ENCODE data around the gene ASB2. TPM values are rescaled to one million over a fixed set of nuclear protein-coding genes. Genes with fewer than 3 reads are reported as not detected.

The ASB2 gene
- total and polyA plus RNA-seq, 4 donors: 9.1 to 57.0 (median 39.1) TPM

DNA sequence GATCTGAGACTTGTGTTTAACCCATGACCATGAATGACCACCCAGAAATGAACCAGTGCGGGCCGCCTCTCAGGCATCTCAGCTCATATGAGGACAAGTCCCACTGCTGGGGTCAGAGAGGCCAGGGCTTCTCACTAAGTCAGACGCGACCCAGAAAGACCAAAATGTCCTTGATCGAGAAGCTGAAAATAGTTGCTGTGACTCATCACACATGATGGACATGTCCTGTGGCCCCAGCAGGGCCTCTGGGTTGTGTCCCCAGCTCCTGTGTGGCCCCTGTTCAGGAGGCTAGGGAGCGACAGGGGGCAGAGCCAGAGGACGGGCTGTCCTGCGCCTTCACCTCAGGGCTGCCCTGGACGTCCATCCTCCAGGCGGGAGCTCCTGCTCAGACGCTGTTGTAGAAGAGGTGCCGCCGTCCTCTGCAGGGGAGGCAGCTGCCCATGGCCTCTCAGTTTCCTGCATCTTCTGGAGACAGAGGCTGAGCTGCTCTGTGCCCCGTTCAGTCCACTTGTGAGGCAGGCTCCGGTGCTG, 78.2 kb downstream of the ASB2 start:
- Histone ChIP-seq H3K36me3 (ENCODE audit: control insufficient read depth in 1 of 2, insufficient read depth in 2 of 2, low read length in 1 of 2) (no peaks in the 10 kb centered on the region), H3K4me3 (ENCODE audit: low read length in 2 of 2) (no peak overlapping the region), H3K27me3 (ENCODE audit: control insufficient read depth in 1 of 2, insufficient read depth in 2 of 2, low read length in 1 of 2) (no peaks in the 10 kb centered on the region), H3K4me1 (ENCODE audit: control insufficient read depth in 1 of 2, insufficient read depth in 2 of 2, low read length in 2 of 2) (no peaks in the 10 kb centered on the region), H3K9me3 (ENCODE audit: control insufficient read depth, low read length) (no peaks in the 10 kb centered on the region), H3K27ac (ENCODE audit: low read depth in 1 of 2, low read length in 2 of 2) (no peak overlapping the region)
- intact Hi-C loops (cut with DNase I): no loop called here
- 88 to 90% methylated on average over 15 of the region's 15 CpGs for WGBS, 2 donors
- ATAC-seq (ENCODE audit: low FRiP score) (no peak), DNase-seq (no peak)

DNA sequence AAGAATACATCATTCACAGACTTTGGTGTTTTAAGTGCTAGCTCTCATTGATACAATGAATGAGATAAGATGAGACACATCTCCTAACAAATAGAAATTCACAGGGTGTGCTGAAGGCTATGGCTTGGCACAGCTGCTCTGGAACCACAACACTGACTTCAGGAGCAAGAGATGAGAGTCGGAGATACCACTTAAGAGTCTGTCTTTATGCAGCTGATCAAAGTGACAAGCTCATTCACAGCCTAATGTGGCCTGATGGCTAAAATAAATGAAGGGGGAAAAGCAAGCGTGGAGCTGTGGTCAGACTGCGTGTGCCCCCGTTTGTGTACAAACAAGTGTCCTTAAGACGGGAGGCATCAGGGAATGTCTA, 78.9 kb downstream of the ASB2 start:
- no peaks in the 10 kb centered on the region for H3K36me3 ChIP-seq (ENCODE audit: control insufficient read depth in 1 of 2, insufficient read depth in 2 of 2, low read length in 1 of 2)
- no peak overlapping the region for H3K27ac ChIP-seq (ENCODE audit: low read depth in 1 of 2, low read length in 2 of 2)
- ATAC-seq (ENCODE audit: low FRiP score): no peak
- no peak for DNase-seq
- H3K9me3 ChIP-seq (ENCODE audit: control insufficient read depth, low read length): no peaks in the 10 kb centered on the region
- intact Hi-C loops (cut with DNase I): no loop called here
- no peaks in the 10 kb centered on the region for H3K4me1 ChIP-seq (ENCODE audit: control insufficient read depth in 1 of 2, insufficient read depth in 2 of 2, low read length in 2 of 2)
- H3K4me3 ChIP-seq (ENCODE audit: low read length in 2 of 2): no peak overlapping the region
- WGBS, 2 donors: 93% methylated on average over 5 of the region's 5 CpGs
- no peaks in the 10 kb centered on the region for H3K27me3 ChIP-seq (ENCODE audit: control insufficient read depth in 1 of 2, insufficient read depth in 2 of 2, low read length in 1 of 2)

DNA sequence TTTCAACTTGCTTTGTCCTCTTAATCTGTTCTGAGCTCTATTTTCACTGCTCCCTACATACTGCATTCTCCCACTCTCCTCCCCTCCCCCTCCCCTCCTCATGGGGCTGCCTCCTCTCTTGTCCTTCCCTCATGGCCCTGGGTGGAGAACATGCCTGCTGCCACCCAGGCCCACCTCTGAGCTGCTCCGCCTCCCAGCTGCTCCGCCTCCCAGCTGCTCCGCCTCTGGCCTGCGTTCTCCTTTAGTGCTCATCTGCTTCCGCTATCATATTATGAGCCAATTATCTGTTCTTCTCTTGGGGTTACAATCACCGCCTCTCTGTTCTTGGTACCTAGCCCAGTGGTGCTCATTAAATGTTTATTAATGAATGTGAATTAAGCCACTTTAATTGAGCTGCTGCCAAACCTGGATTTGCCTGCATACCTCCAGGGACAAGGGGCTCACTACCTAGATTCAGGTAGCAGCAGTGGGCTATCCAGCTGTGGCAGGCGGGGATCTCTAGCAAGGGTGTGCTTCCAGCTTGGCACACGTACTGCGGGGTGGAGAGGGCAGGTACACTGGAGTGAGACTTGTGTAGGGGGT, 81.3 kb downstream of the ASB2 start:
- H3K9me3 ChIP-seq (ENCODE audit: control insufficient read depth, low read length): no peaks in the 10 kb centered on the region
- no peaks in the 10 kb centered on the region for H3K4me1 ChIP-seq (ENCODE audit: control insufficient read depth in 1 of 2, insufficient read depth in 2 of 2, low read length in 2 of 2)
- H3K36me3 ChIP-seq (ENCODE audit: control insufficient read depth in 1 of 2, insufficient read depth in 2 of 2, low read length in 1 of 2): no peaks in the 10 kb centered on the region
- 92 to 94% methylated on average over 9 of the region's 9 CpGs for WGBS, 2 donors
- intact Hi-C loops (cut with DNase I): no loop called here
- no peak overlapping the region for H3K4me3 ChIP-seq (ENCODE audit: low read length in 2 of 2)
- no peak for DNase-seq
- H3K27me3 ChIP-seq (ENCODE audit: control insufficient read depth in 1 of 2, insufficient read depth in 2 of 2, low read length in 1 of 2): no peaks in the 10 kb centered on the region
- no peak overlapping the region for H3K27ac ChIP-seq (ENCODE audit: low read depth in 1 of 2, low read length in 2 of 2)
- no peak for ATAC-seq (ENCODE audit: low FRiP score)

DNA sequence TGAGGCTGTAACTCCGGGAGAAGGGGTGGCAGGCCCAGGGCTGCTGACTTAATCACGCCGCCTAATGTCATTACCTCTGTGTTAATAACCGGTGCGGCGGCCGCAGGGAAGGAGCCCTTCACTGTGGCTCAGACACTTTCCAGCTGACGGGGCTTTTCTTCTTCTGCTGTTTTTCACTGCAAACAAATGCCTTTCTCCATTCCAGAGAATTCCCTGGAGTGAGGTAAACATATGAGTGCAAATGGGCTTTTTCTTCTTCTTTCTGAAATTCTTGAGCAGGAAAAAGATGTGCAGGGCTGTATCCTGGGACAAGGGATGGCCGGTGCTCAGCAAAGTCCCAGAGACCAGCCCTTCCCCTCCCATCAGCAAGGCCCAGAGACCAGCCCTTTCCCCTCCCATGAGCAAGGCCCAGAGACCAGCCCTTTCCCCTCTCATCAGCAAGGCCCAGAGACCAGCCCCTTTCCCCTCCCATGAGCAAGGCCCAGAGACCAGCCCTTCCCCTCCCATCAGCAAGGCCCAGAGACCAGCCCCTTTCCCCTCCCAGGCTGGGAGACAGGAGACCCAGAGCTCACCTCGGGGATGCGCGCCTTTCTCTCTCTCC, 82.6 kb downstream of the ASB2 start:
- ATAC-seq (ENCODE audit: low FRiP score) (peak; percentile 20), DNase-seq (peak in 1 of 2 donors; percentile 74)
- WGBS, 2 donors: 67 to 70% methylated on average over 12 of the region's 12 CpGs
- no peaks in the 10 kb centered on the region for H3K9me3 ChIP-seq (ENCODE audit: control insufficient read depth, low read length)
- no peaks in the 10 kb centered on the region for H3K4me1 ChIP-seq (ENCODE audit: control insufficient read depth in 1 of 2, insufficient read depth in 2 of 2, low read length in 2 of 2)
- H3K27ac ChIP-seq (ENCODE audit: low read depth in 1 of 2, low read length in 2 of 2): no peak overlapping the region
- H3K27me3 ChIP-seq (ENCODE audit: control insufficient read depth in 1 of 2, insufficient read depth in 2 of 2, low read length in 1 of 2): no peaks in the 10 kb centered on the region
- intact Hi-C loops (cut with DNase I): loop anchor here (1.0 to 5.0 kb wide), 3 partner anchors 106 to 239 kb away; partner anchors contain the start of gene PRIMA1 (in 2 of the 2)
- H3K36me3 ChIP-seq (ENCODE audit: control insufficient read depth in 1 of 2, insufficient read depth in 2 of 2, low read length in 1 of 2): no peaks in the 10 kb centered on the region
- H3K4me3 ChIP-seq (ENCODE audit: low read length in 2 of 2): no peak overlapping the region

DNA sequence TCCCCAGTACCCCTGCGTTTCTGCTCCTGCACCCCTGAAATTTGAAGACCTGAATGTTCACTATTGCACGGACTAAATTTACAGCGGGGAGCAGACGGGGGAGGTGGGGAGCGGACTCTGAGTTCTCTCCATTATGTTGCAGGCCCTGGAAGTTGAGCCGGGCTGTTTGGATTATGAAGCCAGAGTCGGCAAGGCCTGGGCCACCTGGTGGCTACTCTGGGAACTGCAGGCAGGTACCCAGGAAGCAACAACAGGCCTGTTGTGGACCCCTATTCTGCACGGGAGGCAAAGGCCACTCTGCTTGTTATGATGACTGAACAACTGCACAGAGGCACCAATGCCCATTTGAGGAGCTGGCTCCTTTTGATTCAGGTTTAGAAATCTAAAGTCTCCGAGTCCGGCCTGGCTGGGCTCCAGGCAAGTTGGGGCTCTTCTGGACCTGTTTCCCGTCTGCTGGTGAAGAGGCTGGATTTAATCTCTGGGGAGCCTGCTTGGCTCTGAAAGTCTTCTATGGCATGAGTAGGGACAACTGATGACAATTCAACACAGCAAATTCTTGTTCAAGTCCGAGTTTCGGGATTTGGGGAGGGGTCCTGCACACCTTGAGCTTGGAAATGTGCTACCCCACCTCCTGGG, 83.3 kb downstream of the ASB2 start:
- H3K9me3 ChIP-seq (ENCODE audit: control insufficient read depth, low read length): no peaks in the 10 kb centered on the region
- intact Hi-C loops (cut with DNase I): loop anchor here (1.0 to 5.0 kb wide), 3 partner anchors 106 to 238 kb away; partner anchors contain the start of gene PRIMA1 (in 2 of the 2)
- no peak overlapping the region for H3K4me3 ChIP-seq (ENCODE audit: low read length in 2 of 2)
- H3K4me1 ChIP-seq (ENCODE audit: control insufficient read depth in 1 of 2, insufficient read depth in 2 of 2, low read length in 2 of 2): no peaks in the 10 kb centered on the region
- 25 to 27% methylated on average over 13 of the region's 13 CpGs for WGBS, 2 donors
- H3K36me3 ChIP-seq (ENCODE audit: control insufficient read depth in 1 of 2, insufficient read depth in 2 of 2, low read length in 1 of 2): no peaks in the 10 kb centered on the region
- peak; percentile 82 for ATAC-seq (ENCODE audit: low FRiP score)
- peak; percentile 74 to 94 for DNase-seq
- no peak overlapping the region for H3K27ac ChIP-seq (ENCODE audit: low read depth in 1 of 2, low read length in 2 of 2)
- no peaks in the 10 kb centered on the region for H3K27me3 ChIP-seq (ENCODE audit: control insufficient read depth in 1 of 2, insufficient read depth in 2 of 2, low read length in 1 of 2)

DNA sequence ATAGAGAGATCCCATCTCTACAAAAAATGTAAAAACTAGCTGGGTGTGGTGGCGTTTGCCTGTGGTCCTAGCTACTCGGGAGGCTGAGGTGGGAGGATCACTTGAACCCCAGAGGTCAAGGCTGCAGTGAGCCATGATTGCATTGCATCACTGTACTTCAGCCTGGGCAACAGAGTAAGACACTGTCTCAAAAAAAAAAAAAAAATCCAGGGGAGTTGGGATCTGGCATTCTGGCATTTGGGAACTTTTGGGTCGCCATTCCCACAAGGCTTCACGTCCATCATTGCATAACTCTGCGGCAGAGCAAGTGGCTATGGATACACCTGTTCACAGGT, 83.9 kb downstream of the ASB2 start:
- H3K27ac ChIP-seq (ENCODE audit: low read depth in 1 of 2, low read length in 2 of 2): no peak overlapping the region
- H3K36me3 ChIP-seq (ENCODE audit: control insufficient read depth in 1 of 2, insufficient read depth in 2 of 2, low read length in 1 of 2): no peaks in the 10 kb centered on the region
- no peaks in the 10 kb centered on the region for H3K27me3 ChIP-seq (ENCODE audit: control insufficient read depth in 1 of 2, insufficient read depth in 2 of 2, low read length in 1 of 2)
- H3K4me3 ChIP-seq (ENCODE audit: low read length in 2 of 2): no peak overlapping the region
- no peaks in the 10 kb centered on the region for H3K9me3 ChIP-seq (ENCODE audit: control insufficient read depth, low read length)
- ATAC-seq (ENCODE audit: low FRiP score): no peak
- intact Hi-C loops (cut with DNase I): loop anchor here (2.0 to 5.0 kb wide), 2 partner anchors 105 to 238 kb away; partner anchors contain the start of gene PRIMA1 (in 2 of the 2)
- WGBS, 2 donors: 59 to 71% methylated on average over 5 of the region's 5 CpGs
- no peak for DNase-seq
- no peaks in the 10 kb centered on the region for H3K4me1 ChIP-seq (ENCODE audit: control insufficient read depth in 1 of 2, insufficient read depth in 2 of 2, low read length in 2 of 2)

DNA sequence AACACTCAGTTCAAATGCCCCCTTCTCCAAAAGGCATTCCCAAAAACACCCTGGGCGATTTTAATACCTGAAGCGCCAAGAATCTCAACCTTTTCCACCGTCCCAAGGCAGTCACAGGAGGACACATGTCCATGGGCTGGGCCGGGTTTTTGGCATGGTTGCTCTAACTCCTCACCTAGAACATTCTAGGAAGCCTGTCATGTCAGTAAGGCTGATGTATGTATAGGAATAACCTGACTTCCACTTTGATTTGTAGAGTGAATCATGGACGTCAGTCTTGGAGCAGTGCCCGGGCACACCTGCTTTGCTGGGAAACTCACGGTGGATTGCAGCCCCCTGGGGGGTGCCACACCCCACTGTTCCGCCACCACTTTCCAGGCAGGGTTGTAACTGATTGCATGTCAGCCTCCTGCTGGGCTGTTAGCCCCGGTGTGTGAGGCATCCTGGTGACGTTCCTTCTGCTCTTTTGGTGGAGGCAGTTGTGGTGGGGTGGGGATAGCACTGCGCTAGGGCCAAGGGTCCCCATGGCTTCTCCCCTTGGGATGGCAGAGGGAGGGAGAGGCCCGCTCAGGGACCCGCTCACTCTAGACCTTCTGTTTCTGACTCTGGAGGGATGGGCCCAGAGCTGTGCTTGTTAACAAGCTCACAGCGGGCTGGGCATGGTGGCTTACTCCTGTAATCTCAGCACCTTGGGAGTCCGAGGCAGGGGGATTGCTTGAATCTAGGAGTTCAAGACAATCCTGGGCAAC, 84.4 kb downstream of the ASB2 start:
- peak in 1 of 2 donors; percentile 33 for DNase-seq
- H3K4me3 ChIP-seq (ENCODE audit: low read length in 2 of 2): no peak overlapping the region
- H3K9me3 ChIP-seq (ENCODE audit: control insufficient read depth, low read length): no peaks in the 10 kb centered on the region
- 81 to 84% methylated on average over 15 of the region's 15 CpGs for WGBS, 2 donors
- no peaks in the 10 kb centered on the region for H3K27me3 ChIP-seq (ENCODE audit: control insufficient read depth in 1 of 2, insufficient read depth in 2 of 2, low read length in 1 of 2)
- H3K4me1 ChIP-seq (ENCODE audit: control insufficient read depth in 1 of 2, insufficient read depth in 2 of 2, low read length in 2 of 2): no peaks in the 10 kb centered on the region
- ATAC-seq (ENCODE audit: low FRiP score): no peak
- no peaks in the 10 kb centered on the region for H3K36me3 ChIP-seq (ENCODE audit: control insufficient read depth in 1 of 2, insufficient read depth in 2 of 2, low read length in 1 of 2)
- H3K27ac ChIP-seq (ENCODE audit: low read depth in 1 of 2, low read length in 2 of 2): no peak overlapping the region
- intact Hi-C loops (cut with DNase I): loop anchor here (2.0 to 5.0 kb wide), 2 partner anchors 105 to 237 kb away; partner anchors contain the start of gene PRIMA1 (in 2 of the 2)

DNA sequence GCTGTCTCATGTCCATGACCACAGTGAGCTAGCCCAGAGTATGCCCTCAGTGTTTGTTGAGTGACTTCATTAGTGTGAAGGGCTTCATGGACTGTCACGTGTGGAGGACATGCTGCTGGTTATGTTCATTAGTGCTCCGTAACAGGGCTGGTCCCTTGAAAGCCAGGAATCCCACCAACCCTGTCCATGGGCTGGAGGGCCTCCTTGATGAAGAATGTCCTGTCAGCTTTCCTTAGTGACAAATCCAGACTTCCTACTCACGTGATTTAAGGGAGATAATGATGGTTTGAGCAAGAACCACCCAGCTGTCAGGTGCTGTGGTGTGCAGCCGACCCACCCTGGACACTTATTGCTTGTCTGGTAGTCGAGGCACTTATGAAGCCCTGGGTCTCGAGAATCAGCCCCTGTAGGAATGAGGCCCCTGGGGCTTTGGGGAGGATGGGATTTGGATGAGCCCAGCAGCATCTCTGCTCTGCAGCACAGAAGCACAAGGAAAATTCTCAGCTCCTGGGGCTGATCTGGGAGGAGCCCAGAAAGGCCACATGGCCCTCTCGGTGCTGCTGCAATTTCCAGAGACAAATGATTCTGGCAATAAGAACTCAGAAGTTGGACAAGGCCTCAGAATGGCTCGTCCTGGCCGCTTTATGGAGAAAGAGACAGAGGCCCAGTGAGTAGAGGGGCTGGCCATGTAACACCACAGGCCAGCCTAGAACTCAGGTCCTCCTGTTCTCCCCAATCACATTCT, 86.5 kb downstream of the ASB2 start:
- intact Hi-C loops (cut with DNase I): loop anchor here (5.0 kb wide), 1 partner anchor 103 kb away; the partner anchor contains the start of gene PRIMA1 (in 2 of the 2)
- Histone ChIP-seq H3K27me3 (ENCODE audit: control insufficient read depth in 1 of 2, insufficient read depth in 2 of 2, low read length in 1 of 2) (no peaks in the 10 kb centered on the region), H3K4me1 (ENCODE audit: control insufficient read depth in 1 of 2, insufficient read depth in 2 of 2, low read length in 2 of 2) (no peaks in the 10 kb centered on the region), H3K4me3 (ENCODE audit: low read length in 2 of 2) (no peak overlapping the region), H3K36me3 (ENCODE audit: control insufficient read depth in 1 of 2, insufficient read depth in 2 of 2, low read length in 1 of 2) (no peaks in the 10 kb centered on the region), H3K27ac (ENCODE audit: low read depth in 1 of 2, low read length in 2 of 2) (no peak overlapping the region), H3K9me3 (ENCODE audit: control insufficient read depth, low read length) (no peaks in the 10 kb centered on the region)
- ATAC-seq (ENCODE audit: low FRiP score) (no peak), DNase-seq (no peak)
- WGBS, 2 donors: 86% methylated on average over 9 of the region's 9 CpGs
